ENCODE measurements around the gene IL6R.
A peak's percentile ranks its signal among the peaks of the same experiment; 100 is the strongest.
"Not testable (repeated sequence)": the region's sequence is repeated elsewhere in the genome, so short reads cannot be mapped to it uniquely, and the experiment has no call there.

IL6R gene

DNA sequence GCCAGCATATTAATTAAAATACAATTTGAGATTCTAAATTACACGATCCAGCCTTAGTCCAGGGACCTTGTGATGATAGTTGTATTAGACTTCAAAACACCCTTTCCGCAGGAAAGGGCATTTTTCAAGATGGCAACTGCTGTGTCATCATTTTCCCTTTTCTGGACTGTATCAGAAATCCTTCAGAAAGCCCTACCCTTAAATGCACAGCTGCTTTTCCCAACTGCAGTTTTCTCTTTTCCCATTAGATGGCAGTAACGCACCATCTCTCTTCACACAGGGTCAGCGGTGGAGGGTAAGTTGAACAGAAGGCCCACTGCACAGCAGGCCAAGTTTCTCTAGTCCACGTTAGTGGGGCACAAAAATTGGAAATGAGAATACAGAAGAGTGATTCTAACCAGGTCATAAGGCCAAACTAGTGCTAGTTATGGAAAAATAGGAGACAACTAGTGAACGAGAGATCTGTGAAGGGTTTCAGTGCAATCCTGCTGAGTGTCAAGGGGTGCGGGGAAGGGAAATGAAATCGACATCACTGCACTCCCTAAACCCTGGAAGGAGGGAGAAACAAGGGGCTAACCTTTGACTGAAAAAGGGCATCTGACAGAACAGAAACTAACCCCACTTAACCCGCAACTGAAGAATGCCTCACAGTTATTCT, 74.8 kb downstream of the IL6R start:
- DNase-seq (ENCODE audit: low read depth in 2 of 3, low spot score in 1 of 3), result peak in 2 of 3 donors; percentile 35 to 91

- no peak for DNase-seq (ENCODE audit: low read depth in 2 of 3, low spot score in 1 of 3)
These were observed 75.9 kb downstream of the IL6R start for GRCh38 chr1:154481053-154481452.

GRCh38 chr1:154483941-154484803, 79.0 kb downstream of the IL6R start:
- no peak for DNase-seq (ENCODE audit: low read depth in 2 of 3, low spot score in 1 of 3)

GRCh38 chr1:154485106-154485505, 80.0 kb downstream of the IL6R start:
- DNase-seq (ENCODE audit: low read depth in 2 of 3, low spot score in 1 of 3), result no peak

GRCh38 chr1:154485910-154486496, 80.9 kb downstream of the IL6R start:
- no peak for DNase-seq (ENCODE audit: low read depth in 2 of 3, low spot score in 1 of 3)

GRCh38 chr1:154486756-154487155, 81.6 kb downstream of the IL6R start:
- DNase-seq (ENCODE audit: low read depth in 2 of 3, low spot score in 1 of 3), result not testable (repeated sequence)

GRCh38 chr1:154488922-154489321, 83.8 kb downstream of the IL6R start:
- no peak for DNase-seq (ENCODE audit: low read depth in 2 of 3, low spot score in 1 of 3)

DNA sequence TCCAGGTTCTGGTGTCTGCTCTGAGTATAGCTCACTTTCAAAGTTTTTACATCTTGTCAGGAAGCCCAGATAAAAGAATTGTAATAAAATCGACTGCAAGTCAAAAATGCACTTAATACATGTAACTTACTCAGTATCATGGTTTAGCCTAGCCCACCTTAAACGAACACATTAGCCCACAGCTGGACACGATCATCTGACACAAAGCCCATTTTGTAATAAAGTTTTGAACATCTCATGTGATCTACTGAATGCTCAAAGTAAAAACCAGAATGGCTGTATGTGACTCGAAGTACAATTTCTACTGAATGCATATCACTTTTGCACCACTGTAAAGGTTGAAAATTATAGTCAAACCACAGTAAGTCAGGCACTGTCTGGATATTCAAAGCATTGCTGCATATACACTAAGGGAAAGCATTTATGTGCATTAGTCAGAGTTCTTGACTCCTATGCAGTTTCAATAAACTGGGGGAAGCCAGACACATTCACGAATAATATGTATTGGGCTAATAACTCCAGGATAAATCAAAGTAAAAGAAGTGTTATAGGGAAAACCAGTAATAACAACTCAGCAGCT, 84.6 kb downstream of the IL6R start:
- no peak for DNase-seq (ENCODE audit: low read depth in 2 of 3, low spot score in 1 of 3)

DNA sequence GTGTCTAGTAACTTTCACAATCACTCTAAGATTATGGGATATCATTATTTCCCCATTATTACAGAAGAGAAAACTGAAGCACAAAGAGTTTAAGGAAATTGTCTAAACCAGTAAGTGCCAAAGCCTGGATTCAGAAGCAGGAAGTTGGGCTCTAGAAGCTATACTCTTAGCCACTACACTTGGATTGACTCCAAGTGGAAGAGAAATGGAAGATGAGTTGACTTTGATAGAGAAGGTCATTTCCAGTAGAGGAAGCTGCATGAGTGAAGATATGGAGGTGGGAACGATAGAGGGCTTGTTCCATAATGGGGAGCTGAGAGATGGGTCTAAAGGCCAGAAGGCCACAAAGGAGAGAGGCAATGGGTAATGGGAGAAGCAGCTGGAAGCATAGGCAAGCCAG, 85.2 kb downstream of the IL6R start:
- DNase-seq (ENCODE audit: low read depth in 2 of 3, low spot score in 1 of 3), result no peak

- no peak for DNase-seq (ENCODE audit: low read depth in 2 of 3, low spot score in 1 of 3)
These were observed 87.0 kb downstream of the IL6R start for GRCh38 chr1:154492115-154492514.

- no peak for DNase-seq (ENCODE audit: low read depth in 2 of 3, low spot score in 1 of 3)
These were observed 88.1 kb downstream of the IL6R start for GRCh38 chr1:154493276-154493675.

GRCh38 chr1:154495496-154496273, 90.5 kb downstream of the IL6R start:
- no peak for DNase-seq (ENCODE audit: low read depth in 2 of 3, low spot score in 1 of 3)

DNA sequence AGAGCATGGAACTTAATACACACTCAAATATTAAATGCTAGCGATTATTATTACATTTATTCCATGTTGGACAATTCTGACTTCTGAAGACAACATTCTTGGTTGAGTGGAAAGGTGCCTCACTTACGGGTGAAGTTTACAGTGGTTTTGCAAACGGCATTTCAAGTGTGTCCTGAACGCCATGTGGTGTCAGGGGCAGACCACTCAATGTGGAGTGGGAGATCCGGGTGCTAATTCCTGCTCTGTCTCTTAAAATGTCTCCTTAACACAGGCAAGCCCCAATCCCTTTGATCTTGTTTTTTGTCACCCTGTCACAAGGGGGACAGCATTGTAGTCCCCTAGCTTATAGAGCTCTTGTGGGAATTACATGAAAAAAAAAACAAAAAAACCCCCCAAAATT, 91.2 kb downstream of the IL6R start:
- no peak for DNase-seq (ENCODE audit: low read depth in 2 of 3, low spot score in 1 of 3)

- no peak for DNase-seq (ENCODE audit: low read depth in 2 of 3, low spot score in 1 of 3)
These were observed 92.1 kb downstream of the IL6R start for GRCh38 chr1:154497026-154497806.

DNA sequence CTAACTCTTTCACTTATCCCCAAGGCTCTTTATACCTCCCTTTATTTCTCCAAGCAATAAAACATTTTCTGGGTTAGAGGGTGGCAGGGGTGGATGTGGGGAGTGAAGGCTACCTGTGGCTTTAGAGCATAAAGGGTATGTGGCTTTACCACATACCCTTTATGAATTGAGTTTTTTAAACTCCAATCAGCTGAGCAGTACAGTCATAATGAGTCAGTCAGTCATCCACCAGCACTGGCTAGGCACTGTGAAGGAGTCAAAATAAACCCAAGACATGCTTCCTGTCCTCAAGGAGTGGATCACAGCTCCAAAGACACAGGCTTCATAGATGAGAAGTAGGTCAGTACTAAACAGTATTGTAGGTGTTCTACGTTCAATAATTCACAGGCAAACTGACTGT, 94.3 kb downstream of the IL6R start:
- DNase-seq (ENCODE audit: low read depth in 2 of 3, low spot score in 1 of 3), result no peak

DNA sequence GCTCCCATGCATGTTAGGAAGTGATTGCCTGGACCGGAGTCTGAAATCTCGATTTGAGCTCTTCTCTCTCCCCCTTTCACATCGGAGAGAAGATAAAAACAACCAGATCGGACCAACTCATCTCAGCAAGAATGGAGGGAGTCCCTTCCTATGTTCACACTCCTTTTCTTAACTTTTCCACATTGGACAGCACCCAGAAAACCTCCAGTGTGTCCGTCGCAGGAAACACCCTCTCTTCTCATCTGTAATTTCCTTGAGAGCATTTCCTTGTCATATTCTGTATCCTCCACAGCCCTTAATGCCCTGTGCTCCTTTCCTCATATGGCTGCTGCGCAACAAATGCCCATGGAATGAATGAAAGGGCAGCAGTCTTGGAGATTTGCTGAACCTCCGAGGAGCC, 95.4 kb downstream of the IL6R start:
- no peak for DNase-seq (ENCODE audit: low read depth in 2 of 3, low spot score in 1 of 3)

DNA sequence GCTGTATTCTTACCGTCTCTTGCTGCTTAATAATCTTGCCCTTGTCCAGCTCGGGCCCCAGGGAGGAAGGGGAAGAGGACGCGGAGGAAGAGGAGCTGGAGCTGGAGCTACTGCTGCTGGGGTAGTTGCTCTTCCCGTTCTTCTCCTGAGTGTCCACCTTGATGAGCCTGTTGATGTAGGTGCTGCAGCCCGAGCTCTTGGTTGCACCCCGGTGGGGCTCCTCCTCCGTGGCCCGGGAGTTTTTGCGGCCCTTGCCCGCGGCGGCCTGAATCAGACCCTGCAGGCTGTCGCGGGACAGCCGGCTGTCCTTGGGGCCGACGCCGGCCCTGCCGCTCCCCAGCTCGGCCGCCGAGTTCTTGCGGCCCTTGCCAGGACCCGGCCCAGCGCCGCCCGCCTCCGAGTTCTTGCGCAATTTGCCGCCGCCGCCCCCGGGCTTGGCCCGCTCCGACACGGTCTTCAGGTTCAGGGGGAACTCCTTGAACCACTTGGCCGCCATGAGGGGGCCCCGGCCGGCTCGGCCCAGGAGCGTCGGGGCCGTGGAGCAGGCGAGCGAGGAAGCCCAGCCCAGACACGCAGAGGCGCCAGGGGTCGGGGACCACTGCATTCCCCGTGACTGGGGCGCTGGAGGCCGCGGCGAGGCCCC, 96.4 kb downstream of the IL6R start:
- no peak for DNase-seq (ENCODE audit: low read depth in 2 of 3, low spot score in 1 of 3)

GRCh38 chr1:154502066-154502743, 97.1 kb downstream of the IL6R start, which contains the start of the genes SHE and TDRD10:
TSS of gene SHE (minus strand) at chr1:154502412. CDS start at chr1:154502026, 386 bp downstream.
TSS of gene TDRD10 (plus strand) at chr1:154502219. CDS start at chr1:154506904, 4,685 bp downstream.
- no peak for DNase-seq (ENCODE audit: low read depth in 2 of 3, low spot score in 1 of 3)

DNA sequence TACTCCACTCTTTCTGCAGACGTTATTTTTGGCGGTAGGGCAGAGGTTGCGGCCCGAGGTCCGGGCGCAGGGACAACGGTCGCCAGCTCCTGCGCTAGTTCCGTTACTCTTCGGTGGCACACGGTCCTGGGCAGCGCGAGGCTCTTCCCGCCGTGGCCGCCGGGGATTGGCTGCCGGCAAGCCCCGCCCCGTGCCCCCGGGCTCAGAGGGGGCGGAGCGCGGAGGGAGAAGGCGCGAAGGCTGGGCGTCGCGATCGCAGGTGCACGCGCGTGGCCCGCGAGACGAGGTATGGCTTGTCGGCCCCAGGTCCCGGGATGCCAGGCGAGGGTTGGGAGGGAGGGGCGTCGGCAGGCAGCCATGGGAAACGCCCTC, 97.6 kb downstream of the IL6R start:
- no peak for DNase-seq (ENCODE audit: low read depth in 2 of 3, low spot score in 1 of 3)
